WTC11 (cell line): ENCODE data around the gene TMUB2.

Source experiments
- CTCF ChIP-seq: fragments of 200-600 bp; IDR thresholded peaks from 2 replicates; pipeline ENCODE4 v1.8.0; 2022; ENCODE audit warnings: antibody characterized with exemption
- SMAD4 ChIP-seq: sonication (generic); formaldehyde crosslinking; IDR thresholded peaks from 2 replicates; pipeline ENCODE4 v1.8.0; 2022; ENCODE audit warnings: mild to moderate bottlenecking, missing genetic modification reagents
- TCF7 ChIP-seq: sonication (generic); formaldehyde crosslinking; IDR thresholded peaks from 2 replicates; pipeline ENCODE4 v1.8.0; 2022; ENCODE audit warnings: mild to moderate bottlenecking, low read depth, missing genetic modification reagents, moderate library complexity
- USF2 ChIP-seq: sonication (generic); formaldehyde crosslinking; IDR thresholded peaks from 2 replicates; pipeline ENCODE4 v1.8.1; 2023; ENCODE audit warnings: mild to moderate bottlenecking, missing genetic modification reagents, moderate library complexity
- ZNF138 ChIP-seq: sonication (generic); formaldehyde crosslinking; conservative IDR thresholded peaks from 2 replicates; pipeline ENCODE4 v1.8.1; 2022; ENCODE audit warnings: mild to moderate bottlenecking, moderate library complexity, missing genetic modification reagents
- ZNF416 ChIP-seq: fragments of 250-450 bp; sonication (Bioruptor Pico); IDR thresholded peaks from 2 replicates; pipeline ENCODE4 v1.9.0; 2021; ENCODE audit warnings: mild to moderate bottlenecking, inconsistent platforms
- TF ChIP-seq, protein P1 (sequence below): sonication (generic); formaldehyde crosslinking; IDR thresholded peaks from 2 replicates; pipeline ENCODE4 v1.8.1; 2023; ENCODE audit warnings: mild to moderate bottlenecking, missing genetic modification reagents, borderline replicate concordance
- TF ChIP-seq, protein P2 (sequence below): sonication (generic); formaldehyde crosslinking; IDR thresholded peaks from 2 replicates; pipeline ENCODE4 v1.8.1; 2022; ENCODE audit warnings: low read depth, missing genetic modification reagents, borderline replicate concordance

GRCh38 chr17:44211281-44212265 is 24.8 kb downstream of the TMUB2 start:
- TF ChIP-seq CTCF: no peak
- TF ChIP-seq TCF7 (CRISPR knock-in tag): no peak
- no peak for TF ChIP-seq ZNF416
- TF ChIP-seq, protein P1, sequence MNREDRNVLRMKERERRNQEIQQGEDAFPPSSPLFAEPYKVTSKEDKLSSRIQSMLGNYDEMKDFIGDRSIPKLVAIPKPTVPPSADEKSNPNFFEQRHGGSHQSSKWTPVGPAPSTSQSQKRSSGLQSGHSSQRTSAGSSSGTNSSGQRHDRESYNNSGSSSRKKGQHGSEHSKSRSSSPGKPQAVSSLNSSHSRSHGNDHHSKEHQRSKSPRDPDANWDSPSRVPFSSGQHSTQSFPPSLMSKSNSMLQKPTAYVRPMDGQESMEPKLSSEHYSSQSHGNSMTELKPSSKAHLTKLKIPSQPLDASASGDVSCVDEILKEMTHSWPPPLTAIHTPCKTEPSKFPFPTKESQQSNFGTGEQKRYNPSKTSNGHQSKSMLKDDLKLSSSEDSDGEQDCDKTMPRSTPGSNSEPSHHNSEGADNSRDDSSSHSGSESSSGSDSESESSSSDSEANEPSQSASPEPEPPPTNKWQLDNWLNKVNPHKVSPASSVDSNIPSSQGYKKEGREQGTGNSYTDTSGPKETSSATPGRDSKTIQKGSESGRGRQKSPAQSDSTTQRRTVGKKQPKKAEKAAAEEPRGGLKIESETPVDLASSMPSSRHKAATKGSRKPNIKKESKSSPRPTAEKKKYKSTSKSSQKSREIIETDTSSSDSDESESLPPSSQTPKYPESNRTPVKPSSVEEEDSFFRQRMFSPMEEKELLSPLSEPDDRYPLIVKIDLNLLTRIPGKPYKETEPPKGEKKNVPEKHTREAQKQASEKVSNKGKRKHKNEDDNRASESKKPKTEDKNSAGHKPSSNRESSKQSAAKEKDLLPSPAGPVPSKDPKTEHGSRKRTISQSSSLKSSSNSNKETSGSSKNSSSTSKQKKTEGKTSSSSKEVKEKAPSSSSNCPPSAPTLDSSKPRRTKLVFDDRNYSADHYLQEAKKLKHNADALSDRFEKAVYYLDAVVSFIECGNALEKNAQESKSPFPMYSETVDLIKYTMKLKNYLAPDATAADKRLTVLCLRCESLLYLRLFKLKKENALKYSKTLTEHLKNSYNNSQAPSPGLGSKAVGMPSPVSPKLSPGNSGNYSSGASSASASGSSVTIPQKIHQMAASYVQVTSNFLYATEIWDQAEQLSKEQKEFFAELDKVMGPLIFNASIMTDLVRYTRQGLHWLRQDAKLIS (CRISPR knock-in tag): no peak
- TF ChIP-seq USF2 (CRISPR knock-in tag): no peak
- no peak for TF ChIP-seq ZNF138 (CRISPR knock-in tag)
- TF ChIP-seq, protein P2, sequence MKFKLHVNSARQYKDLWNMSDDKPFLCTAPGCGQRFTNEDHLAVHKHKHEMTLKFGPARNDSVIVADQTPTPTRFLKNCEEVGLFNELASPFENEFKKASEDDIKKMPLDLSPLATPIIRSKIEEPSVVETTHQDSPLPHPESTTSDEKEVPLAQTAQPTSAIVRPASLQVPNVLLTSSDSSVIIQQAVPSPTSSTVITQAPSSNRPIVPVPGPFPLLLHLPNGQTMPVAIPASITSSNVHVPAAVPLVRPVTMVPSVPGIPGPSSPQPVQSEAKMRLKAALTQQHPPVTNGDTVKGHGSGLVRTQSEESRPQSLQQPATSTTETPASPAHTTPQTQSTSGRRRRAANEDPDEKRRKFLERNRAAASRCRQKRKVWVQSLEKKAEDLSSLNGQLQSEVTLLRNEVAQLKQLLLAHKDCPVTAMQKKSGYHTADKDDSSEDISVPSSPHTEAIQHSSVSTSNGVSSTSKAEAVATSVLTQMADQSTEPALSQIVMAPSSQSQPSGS (CRISPR knock-in tag): no peak
- no peak for TF ChIP-seq SMAD4 (CRISPR knock-in tag)
